ENCODE measurements around the gene ADAM21.

DNA sequence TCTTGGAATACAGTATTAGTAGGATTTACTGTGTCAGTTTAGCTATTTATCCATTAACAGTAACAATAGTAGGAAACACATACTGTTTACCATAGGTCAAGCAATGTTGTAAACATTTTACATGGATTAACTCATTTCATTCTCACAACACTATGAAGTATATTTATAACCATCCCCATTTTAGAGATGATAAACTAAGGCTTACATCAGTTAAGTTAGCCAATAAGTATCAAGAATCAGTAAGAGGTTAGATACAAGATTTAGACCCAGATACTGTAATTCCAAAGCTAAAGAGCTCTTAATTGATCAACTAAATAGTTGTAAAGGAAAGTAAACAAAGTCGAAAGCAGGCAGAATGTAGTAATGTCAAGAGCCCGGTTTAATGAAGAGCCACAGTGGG lies 36.2 kb upstream of the ADAM21 start:
- TF ChIP-seq, protein P1, sequence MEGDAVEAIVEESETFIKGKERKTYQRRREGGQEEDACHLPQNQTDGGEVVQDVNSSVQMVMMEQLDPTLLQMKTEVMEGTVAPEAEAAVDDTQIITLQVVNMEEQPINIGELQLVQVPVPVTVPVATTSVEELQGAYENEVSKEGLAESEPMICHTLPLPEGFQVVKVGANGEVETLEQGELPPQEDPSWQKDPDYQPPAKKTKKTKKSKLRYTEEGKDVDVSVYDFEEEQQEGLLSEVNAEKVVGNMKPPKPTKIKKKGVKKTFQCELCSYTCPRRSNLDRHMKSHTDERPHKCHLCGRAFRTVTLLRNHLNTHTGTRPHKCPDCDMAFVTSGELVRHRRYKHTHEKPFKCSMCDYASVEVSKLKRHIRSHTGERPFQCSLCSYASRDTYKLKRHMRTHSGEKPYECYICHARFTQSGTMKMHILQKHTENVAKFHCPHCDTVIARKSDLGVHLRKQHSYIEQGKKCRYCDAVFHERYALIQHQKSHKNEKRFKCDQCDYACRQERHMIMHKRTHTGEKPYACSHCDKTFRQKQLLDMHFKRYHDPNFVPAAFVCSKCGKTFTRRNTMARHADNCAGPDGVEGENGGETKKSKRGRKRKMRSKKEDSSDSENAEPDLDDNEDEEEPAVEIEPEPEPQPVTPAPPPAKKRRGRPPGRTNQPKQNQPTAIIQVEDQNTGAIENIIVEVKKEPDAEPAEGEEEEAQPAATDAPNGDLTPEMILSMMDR (IDR thresholded peaks at IDR 0.05; ENCODE audit: low read depth, low read length, poor library complexity, severe bottlenecking) = no peak
- no peak for TF ChIP-seq EZH2phosphoT487 (IDR thresholded peaks at IDR 0.05; ENCODE audit: borderline replicate concordance, low read length)

All from DOHH2 (cell line).